HEK293 (cell line): Measurements from ENCODE around the gene BCL7A.

Source experiments
- CTCF ChIA-PET: fragments of 350-600 bp; formaldehyde crosslinking; extraction: SDS; loops from one replicate; lab custom pipeline; 2021; ENCODE audit warnings: antibody characterized with exemption; lab: Yijun Ruan, JAX
- POLR2A ChIA-PET: fragments of 300-600 bp; formaldehyde crosslinking; extraction: SDS; loops from one replicate; lab custom pipeline; 2020; ENCODE audit warnings: antibody characterized with exemption, inconsistent platforms; lab: Yijun Ruan, JAX
- H3K27ac ChIP-seq: fragments of 200-500 bp; sonication (Bioruptor generic); 2 replicates; pipeline ENCODE4 v1.5.1; 2014; ENCODE audit warnings: low read depth, low read length, control low read depth, inconsistent platforms; ENCODE audit errors: extremely low read depth
- H3K36me3 ChIP-seq, 2 experiments: fragments of 200-500 bp in 1 of 2; sonication (Bioruptor generic) in 1 of 2; 1 replicate in 1 of 2; 2 replicates in 1 of 2; pipeline ENCODE4 v1.5.1; 2014 to 2017; ENCODE audit warnings: inconsistent platforms in 2 of 2, low read length in 2 of 2; ENCODE audit not compliant: control insufficient read depth in 2 of 2, insufficient read depth in 1 of 2
- H3K4me1 ChIP-seq: fragments of 200-500 bp; sonication (Bioruptor generic); 2 replicates; pipeline ENCODE4 v1.5.1; 2014; ENCODE audit warnings: mild to moderate bottlenecking, low read length, inconsistent platforms; ENCODE audit not compliant: control insufficient read depth, insufficient read depth
- H3K4me3 ChIP-seq: 2 replicates; pipeline ENCODE4 v1.5.1; 2011; ENCODE audit warnings: low read depth, mild to moderate bottlenecking, control low read depth, low read length, moderate library complexity
- H3K9me3 ChIP-seq: fragments of 200-500 bp; sonication (Bioruptor generic); 2 replicates; pipeline ENCODE4 v1.5.1; 2014; ENCODE audit warnings: low read depth, low read length, inconsistent platforms; ENCODE audit not compliant: control insufficient read depth, insufficient read depth
- HOXD13 ChIP-seq: sonication (generic); formaldehyde crosslinking; IDR thresholded peaks from 2 replicates; pipeline ENCODE4 v1.8.0; 2022; ENCODE audit warnings: missing genetic modification reagents, borderline replicate concordance
- MZF1 ChIP-seq: fragments of 450-650 bp; formaldehyde crosslinking; IDR thresholded peaks from 2 replicates; pipeline ENCODE4 v1.5.1; 2017; ENCODE audit warnings: missing biosample characterization, missing genetic modification characterization, borderline replicate concordance
- SCRT2 ChIP-seq: fragments of 450-650 bp; formaldehyde crosslinking; IDR thresholded peaks from 2 replicates; pipeline ENCODE4 v1.5.1; 2016; ENCODE audit warnings: missing biosample characterization, missing genetic modification characterization
- YY2 ChIP-seq: fragments of 450-650 bp; formaldehyde crosslinking; IDR thresholded peaks from 2 replicates; pipeline ENCODE4 v1.5.1; 2016; ENCODE audit warnings: missing biosample characterization, missing genetic modification characterization
- ZBTB10 ChIP-seq: fragments of 450-650 bp; formaldehyde crosslinking; IDR thresholded peaks from 2 replicates; pipeline ENCODE4 v1.5.1; 2016; ENCODE audit warnings: missing biosample characterization, missing genetic modification characterization
- ZNF112 ChIP-seq: fragments of 450-650 bp; formaldehyde crosslinking; IDR thresholded peaks from 2 replicates; pipeline ENCODE4 v1.5.0; 2017; ENCODE audit warnings: missing biosample characterization, missing genetic modification characterization
- ZNF221 ChIP-seq: fragments of 450-650 bp; formaldehyde crosslinking; IDR thresholded peaks from 2 replicates; pipeline ENCODE4 v1.5.1; 2017; ENCODE audit warnings: missing biosample characterization, missing genetic modification characterization, borderline replicate concordance
- ZNF394 ChIP-seq: fragments of 450-650 bp; formaldehyde crosslinking; IDR thresholded peaks from 2 replicates; pipeline ENCODE4 v1.5.1; 2016; ENCODE audit warnings: missing biosample characterization, missing genetic modification characterization, mild to moderate bottlenecking, moderate library complexity, borderline replicate concordance
- ZNF404 ChIP-seq: fragments of 450-650 bp; formaldehyde crosslinking; IDR thresholded peaks from 2 replicates; pipeline ENCODE4 v1.5.1; 2017; ENCODE audit warnings: missing biosample characterization, missing genetic modification characterization
- ZNF423 ChIP-seq: fragments of 450-650 bp; formaldehyde crosslinking; IDR thresholded peaks from 2 replicates; pipeline ENCODE4 v1.5.1; 2016; ENCODE audit warnings: missing biosample characterization, missing genetic modification characterization
- ZNF449 ChIP-seq: fragments of 450-650 bp; formaldehyde crosslinking; IDR thresholded peaks from 2 replicates; pipeline ENCODE4 v1.5.1; 2017; ENCODE audit warnings: missing biosample characterization, mild to moderate bottlenecking, missing genetic modification characterization, moderate library complexity
- ZNF48 ChIP-seq: fragments of 450-650 bp; formaldehyde crosslinking; IDR thresholded peaks from 2 replicates; pipeline ENCODE4 v1.5.1; 2016; ENCODE audit warnings: missing biosample characterization, missing genetic modification characterization
- ZNF623 ChIP-seq: fragments of 450-650 bp; formaldehyde crosslinking; IDR thresholded peaks from 2 replicates; pipeline ENCODE4 v1.5.1; 2016; ENCODE audit warnings: missing biosample characterization, missing genetic modification characterization
- ZNF645 ChIP-seq: fragments of 450-650 bp; formaldehyde crosslinking; IDR thresholded peaks from 2 replicates; pipeline ENCODE4; 2016; ENCODE audit warnings: missing biosample characterization, missing genetic modification characterization
- ZNF791 ChIP-seq: fragments of 450-650 bp; formaldehyde crosslinking; IDR thresholded peaks from 2 replicates; pipeline ENCODE4 v1.5.1; 2016; ENCODE audit warnings: missing biosample characterization, missing genetic modification characterization
- ZNF837 ChIP-seq: fragments of 450-650 bp; formaldehyde crosslinking; IDR thresholded peaks from 2 replicates; pipeline ENCODE4 v1.5.1; 2016; ENCODE audit warnings: missing biosample characterization, missing genetic modification characterization
- ZSCAN30 ChIP-seq: fragments of 450-650 bp; IDR thresholded peaks from 2 replicates; pipeline ENCODE4 v1.5.1; 2018; ENCODE audit warnings: missing biosample characterization, mild to moderate bottlenecking, missing genetic modification characterization, moderate library complexity
- ZSCAN5A ChIP-seq: fragments of 450-650 bp; formaldehyde crosslinking; IDR thresholded peaks from 2 replicates; pipeline ENCODE4 v1.5.1; 2016; ENCODE audit warnings: missing biosample characterization, missing genetic modification characterization
- TF ChIP-seq, protein P1 (sequence below): IDR thresholded peaks from 2 replicates; pipeline ENCODE4 v1.6.1; 2011; ENCODE audit warnings: mild to moderate bottlenecking, low read depth, low read length, borderline replicate concordance
- TF ChIP-seq, protein P2 (sequence below): fragments of 450-650 bp; formaldehyde crosslinking; IDR thresholded peaks from 2 replicates; pipeline ENCODE4 v1.5.1; 2016; ENCODE audit warnings: missing biosample characterization, missing genetic modification characterization
- TF ChIP-seq, protein P3 (sequence below): fragments of 450-650 bp; formaldehyde crosslinking; IDR thresholded peaks from 2 replicates; pipeline ENCODE4 v1.5.1; 2016; ENCODE audit warnings: missing biosample characterization, missing genetic modification characterization, borderline replicate concordance

The BCL7A gene

GRCh38 chr12:121989276-121990113 is 32.2 kb upstream of the BCL7A start:
- no peak overlapping the region for H3K4me3 ChIP-seq
- H3K4me1 ChIP-seq = peaks cover 9% of the 10 kb centered on the region
- ChIA-PET POLR2A (no interaction called here), CTCF (interaction anchor here (0.6 kb wide), 1 partner anchor 73 kb away, joined by 3 read pairs; no protein-coding TSS in a partner anchor)
- no peaks in the 10 kb centered on the region for H3K9me3 ChIP-seq
- H3K27ac ChIP-seq = no peak overlapping the region; the same call in 1 of the 2 replicates
- no peaks in the 10 kb centered on the region for H3K36me3 ChIP-seq
- TF ChIP-seq ZNF449 (tag by site-specific recombination) (0 out of 2 replicates have a peak, but pooled peaks have one; percentile 20), ZNF221 (tag by site-specific recombination) (no peak), HOXD13 (CRISPR knock-in tag) (no peak), ZNF112 (tag by site-specific recombination) (no peak), ZNF791 (no peak), MZF1 (tag by site-specific recombination) (peak; percentile 81), ZNF623 (tag by site-specific recombination) (no peak), ZNF423 (tag by site-specific recombination) (no peak), ZSCAN30 (tag by site-specific recombination) (peak; percentile 97), ZNF394 (tag by site-specific recombination) (no peak), YY2 (no peak), ZNF645 (no peak), ZNF404 (tag by site-specific recombination) (no peak), ZNF48 (tag by site-specific recombination) (no peak), ZNF837 (tag by site-specific recombination) (no peak), SCRT2 (tag by site-specific recombination) (no peak), ZBTB10 (tag by site-specific recombination) (no peak), ZSCAN5A (no peak)
- TF ChIP-seq, protein P1, sequence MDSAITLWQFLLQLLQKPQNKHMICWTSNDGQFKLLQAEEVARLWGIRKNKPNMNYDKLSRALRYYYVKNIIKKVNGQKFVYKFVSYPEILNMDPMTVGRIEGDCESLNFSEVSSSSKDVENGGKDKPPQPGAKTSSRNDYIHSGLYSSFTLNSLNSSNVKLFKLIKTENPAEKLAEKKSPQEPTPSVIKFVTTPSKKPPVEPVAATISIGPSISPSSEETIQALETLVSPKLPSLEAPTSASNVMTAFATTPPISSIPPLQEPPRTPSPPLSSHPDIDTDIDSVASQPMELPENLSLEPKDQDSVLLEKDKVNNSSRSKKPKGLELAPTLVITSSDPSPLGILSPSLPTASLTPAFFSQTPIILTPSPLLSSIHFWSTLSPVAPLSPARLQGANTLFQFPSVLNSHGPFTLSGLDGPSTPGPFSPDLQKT = no peak
- TF ChIP-seq, protein P2, sequence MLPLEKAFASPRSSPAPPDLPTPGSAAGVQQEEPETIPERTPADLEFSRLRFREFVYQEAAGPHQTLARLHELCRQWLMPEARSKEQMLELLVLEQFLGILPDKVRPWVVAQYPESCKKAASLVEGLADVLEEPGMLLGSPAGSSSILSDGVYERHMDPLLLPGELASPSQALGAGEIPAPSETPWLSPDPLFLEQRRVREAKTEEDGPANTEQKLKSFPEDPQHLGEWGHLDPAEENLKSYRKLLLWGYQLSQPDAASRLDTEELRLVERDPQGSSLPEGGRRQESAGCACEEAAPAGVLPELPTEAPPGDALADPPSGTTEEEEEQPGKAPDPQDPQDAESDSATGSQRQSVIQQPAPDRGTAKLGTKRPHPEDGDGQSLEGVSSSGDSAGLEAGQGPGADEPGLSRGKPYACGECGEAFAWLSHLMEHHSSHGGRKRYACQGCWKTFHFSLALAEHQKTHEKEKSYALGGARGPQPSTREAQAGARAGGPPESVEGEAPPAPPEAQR (tag by site-specific recombination) = no peak
- TF ChIP-seq, protein P3, sequence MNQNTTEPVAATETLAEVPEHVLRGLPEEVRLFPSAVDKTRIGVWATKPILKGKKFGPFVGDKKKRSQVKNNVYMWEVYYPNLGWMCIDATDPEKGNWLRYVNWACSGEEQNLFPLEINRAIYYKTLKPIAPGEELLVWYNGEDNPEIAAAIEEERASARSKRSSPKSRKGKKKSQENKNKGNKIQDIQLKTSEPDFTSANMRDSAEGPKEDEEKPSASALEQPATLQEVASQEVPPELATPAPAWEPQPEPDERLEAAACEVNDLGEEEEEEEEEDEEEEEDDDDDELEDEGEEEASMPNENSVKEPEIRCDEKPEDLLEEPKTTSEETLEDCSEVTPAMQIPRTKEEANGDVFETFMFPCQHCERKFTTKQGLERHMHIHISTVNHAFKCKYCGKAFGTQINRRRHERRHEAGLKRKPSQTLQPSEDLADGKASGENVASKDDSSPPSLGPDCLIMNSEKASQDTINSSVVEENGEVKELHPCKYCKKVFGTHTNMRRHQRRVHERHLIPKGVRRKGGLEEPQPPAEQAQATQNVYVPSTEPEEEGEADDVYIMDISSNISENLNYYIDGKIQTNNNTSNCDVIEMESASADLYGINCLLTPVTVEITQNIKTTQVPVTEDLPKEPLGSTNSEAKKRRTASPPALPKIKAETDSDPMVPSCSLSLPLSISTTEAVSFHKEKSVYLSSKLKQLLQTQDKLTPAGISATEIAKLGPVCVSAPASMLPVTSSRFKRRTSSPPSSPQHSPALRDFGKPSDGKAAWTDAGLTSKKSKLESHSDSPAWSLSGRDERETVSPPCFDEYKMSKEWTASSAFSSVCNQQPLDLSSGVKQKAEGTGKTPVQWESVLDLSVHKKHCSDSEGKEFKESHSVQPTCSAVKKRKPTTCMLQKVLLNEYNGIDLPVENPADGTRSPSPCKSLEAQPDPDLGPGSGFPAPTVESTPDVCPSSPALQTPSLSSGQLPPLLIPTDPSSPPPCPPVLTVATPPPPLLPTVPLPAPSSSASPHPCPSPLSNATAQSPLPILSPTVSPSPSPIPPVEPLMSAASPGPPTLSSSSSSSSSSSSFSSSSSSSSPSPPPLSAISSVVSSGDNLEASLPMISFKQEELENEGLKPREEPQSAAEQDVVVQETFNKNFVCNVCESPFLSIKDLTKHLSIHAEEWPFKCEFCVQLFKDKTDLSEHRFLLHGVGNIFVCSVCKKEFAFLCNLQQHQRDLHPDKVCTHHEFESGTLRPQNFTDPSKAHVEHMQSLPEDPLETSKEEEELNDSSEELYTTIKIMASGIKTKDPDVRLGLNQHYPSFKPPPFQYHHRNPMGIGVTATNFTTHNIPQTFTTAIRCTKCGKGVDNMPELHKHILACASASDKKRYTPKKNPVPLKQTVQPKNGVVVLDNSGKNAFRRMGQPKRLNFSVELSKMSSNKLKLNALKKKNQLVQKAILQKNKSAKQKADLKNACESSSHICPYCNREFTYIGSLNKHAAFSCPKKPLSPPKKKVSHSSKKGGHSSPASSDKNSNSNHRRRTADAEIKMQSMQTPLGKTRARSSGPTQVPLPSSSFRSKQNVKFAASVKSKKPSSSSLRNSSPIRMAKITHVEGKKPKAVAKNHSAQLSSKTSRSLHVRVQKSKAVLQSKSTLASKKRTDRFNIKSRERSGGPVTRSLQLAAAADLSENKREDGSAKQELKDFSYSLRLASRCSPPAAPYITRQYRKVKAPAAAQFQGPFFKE (tag by site-specific recombination) = no peak
